Testis (tissue), 3 donors: ENCODE results near the gene CHRNA9. TPM values are rescaled to one million over a fixed set of nuclear protein-coding genes. Genes with fewer than 3 reads are reported as not detected.
A peak's percentile ranks its signal among the peaks of the same experiment; 100 is the strongest.

Experiments
- DNase-seq: peaks from one replicate; pipeline ENCODE4 v3.0.0-alpha.2; 2019
- H3K27ac ChIP-seq, 2 donors: fragments of 200-600 bp; sonication (generic); one replicate each; pipeline ENCODE4 v1.5.1; 2019
- H3K27me3 ChIP-seq: fragments of 200-600 bp; sonication (generic); one replicate; pipeline ENCODE4 v1.5.1; 2019
- H3K36me3 ChIP-seq: fragments of 200-600 bp; sonication (generic); one replicate; pipeline ENCODE4 v1.5.1; 2017; ENCODE audit warnings: low read depth; ENCODE audit errors: missing control alignments
- H3K4me1 ChIP-seq: fragments of 200-600 bp; sonication (generic); one replicate; pipeline ENCODE4 v1.5.1; 2019
- H3K4me3 ChIP-seq, 2 donors: fragments of 200-600 bp; sonication (generic); one replicate each; pipeline ENCODE4 v1.5.1; 2017 to 2019
- H3K9me3 ChIP-seq: fragments of 200-600 bp; sonication (generic); one replicate; pipeline ENCODE4 v1.5.1; 2017
- POLR2A ChIP-seq: fragments of 450-650 bp; IDR thresholded peaks from one replicate; pipeline ENCODE4 v1.6.1; 2017; ENCODE audit warnings: antibody characterized with exemption, mild to moderate bottlenecking, moderate library complexity
- WGBS, 2 donors: methylation state at CpG; one replicate each; pipeline ENCODE4 v1.1.5; 2018; 5-methylcytosine and 5-hydroxymethylcytosine counted together
- intact Hi-C: fragments of 100-400 bp; cut with DNase I; formaldehyde crosslinking; loops from one replicate; pipeline ENCODE4 v1.15.1; 2023; ENCODE audit warnings: low total_unique reads
- polyA plus RNA-seq: library from polyadenylated mRNA; stranded (reverse); fragments of 350-450 nt; fragmentation: Illumina TruSeq; extraction: RNeasy Lipid Tissue Mini Kit (QIAGEN cat#74804); gene quantifications from one replicate; pipeline ENCODE4 v1.2.3, GENCODE V29; 2014; ENCODE audit warnings: low read depth, low replicate concordance; ENCODE audit not compliant: insufficient read depth
- total RNA-seq, 2 donors: library from RNA; depleted of rRNA; stranded (reverse); fragments of >200 nt; gene quantifications; one replicate each; pipeline ENCODE4 v1.2.3, GENCODE V29; 2016
- TF ChIP-seq, protein P1 (sequence below), 3 experiments: fragments of 450-650 bp in 2 of 3; fragments of 200-600 bp in 1 of 3; sonication (generic) in 1 of 3; IDR thresholded peaks; one replicate each; pipeline ENCODE4 v1.5.1; 2016 to 2019; ENCODE audit warnings: antibody characterized with exemption in 3 of 3, mild to moderate bottlenecking in 2 of 3, moderate library complexity in 1 of 3

The CHRNA9 gene
- total and polyA plus RNA-seq, 3 donors from 2014 or later, result 0.13 to 0.50 (median 0.16) TPM

DNA sequence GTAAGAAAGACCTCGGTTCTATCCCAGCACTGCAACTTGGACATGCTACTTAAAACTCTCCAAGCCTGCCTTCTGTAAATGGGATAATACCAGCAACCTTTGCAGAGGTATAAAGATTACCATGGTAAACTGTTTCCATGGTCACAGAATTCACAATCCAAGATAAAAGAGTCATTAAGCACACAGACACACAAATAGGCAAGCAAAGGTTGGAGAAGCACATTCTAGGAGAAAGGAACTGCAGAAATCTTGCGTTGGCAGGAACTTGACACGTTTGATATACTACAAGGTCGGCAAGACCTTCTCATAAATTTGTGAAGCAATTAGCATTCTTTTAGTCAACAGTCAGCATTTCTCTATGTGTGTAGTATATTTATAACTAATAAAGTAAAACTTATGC, 12.3 kb upstream of the CHRNA9 start:
- WGBS, 2 donors, result 35 to 39% methylated on average over 4 of the region's 4 CpGs
- no peaks in the 10 kb centered on the region for H3K4me1 ChIP-seq
- H3K36me3 ChIP-seq, result no peaks in the 10 kb centered on the region
- H3K4me3 ChIP-seq, result no peak overlapping the region
- no peaks in the 10 kb centered on the region for H3K27me3 ChIP-seq
- DNase-seq, result no peak
- TF ChIP-seq POLR2A, result no peak
- TF ChIP-seq, protein P1, sequence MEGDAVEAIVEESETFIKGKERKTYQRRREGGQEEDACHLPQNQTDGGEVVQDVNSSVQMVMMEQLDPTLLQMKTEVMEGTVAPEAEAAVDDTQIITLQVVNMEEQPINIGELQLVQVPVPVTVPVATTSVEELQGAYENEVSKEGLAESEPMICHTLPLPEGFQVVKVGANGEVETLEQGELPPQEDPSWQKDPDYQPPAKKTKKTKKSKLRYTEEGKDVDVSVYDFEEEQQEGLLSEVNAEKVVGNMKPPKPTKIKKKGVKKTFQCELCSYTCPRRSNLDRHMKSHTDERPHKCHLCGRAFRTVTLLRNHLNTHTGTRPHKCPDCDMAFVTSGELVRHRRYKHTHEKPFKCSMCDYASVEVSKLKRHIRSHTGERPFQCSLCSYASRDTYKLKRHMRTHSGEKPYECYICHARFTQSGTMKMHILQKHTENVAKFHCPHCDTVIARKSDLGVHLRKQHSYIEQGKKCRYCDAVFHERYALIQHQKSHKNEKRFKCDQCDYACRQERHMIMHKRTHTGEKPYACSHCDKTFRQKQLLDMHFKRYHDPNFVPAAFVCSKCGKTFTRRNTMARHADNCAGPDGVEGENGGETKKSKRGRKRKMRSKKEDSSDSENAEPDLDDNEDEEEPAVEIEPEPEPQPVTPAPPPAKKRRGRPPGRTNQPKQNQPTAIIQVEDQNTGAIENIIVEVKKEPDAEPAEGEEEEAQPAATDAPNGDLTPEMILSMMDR (IDR thresholded peaks at IDR 0.05), result no peak
- intact Hi-C loops, result no loop called here
- no peak overlapping the region for H3K27ac ChIP-seq
- no peaks in the 10 kb centered on the region for H3K9me3 ChIP-seq

DNA sequence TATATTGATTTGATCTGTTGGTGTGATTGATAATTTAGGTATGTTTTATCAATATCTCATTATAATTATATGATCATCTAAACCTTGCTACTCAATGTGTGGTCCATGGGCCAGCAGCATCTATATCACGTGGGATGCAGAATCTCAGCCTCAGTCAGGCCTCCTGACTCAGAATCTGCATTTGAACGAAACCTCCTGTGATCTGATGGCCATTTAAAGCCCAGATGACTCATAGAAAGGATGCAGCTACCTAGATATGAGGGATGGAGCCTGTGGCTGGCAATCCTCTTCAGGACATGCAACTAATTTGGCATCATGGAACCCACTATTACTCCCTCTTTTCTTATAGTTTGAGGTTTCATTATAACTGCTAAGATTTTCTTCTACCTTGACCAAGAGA, 11.3 kb upstream of the CHRNA9 start:
- no peak for DNase-seq
- H3K9me3 ChIP-seq, result no peaks in the 10 kb centered on the region
- no peak overlapping the region for H3K27ac ChIP-seq
- 86 to 97% methylated on average over 2 of the region's 2 CpGs for WGBS, 2 donors
- TF ChIP-seq POLR2A, result no peak
- TF ChIP-seq, protein P1 (IDR thresholded peaks at IDR 0.05), result no peak
- intact Hi-C loops, result no loop called here
- H3K27me3 ChIP-seq, result no peaks in the 10 kb centered on the region
- no peaks in the 10 kb centered on the region for H3K4me1 ChIP-seq
- no peak overlapping the region for H3K4me3 ChIP-seq
- H3K36me3 ChIP-seq, result no peaks in the 10 kb centered on the region

DNA sequence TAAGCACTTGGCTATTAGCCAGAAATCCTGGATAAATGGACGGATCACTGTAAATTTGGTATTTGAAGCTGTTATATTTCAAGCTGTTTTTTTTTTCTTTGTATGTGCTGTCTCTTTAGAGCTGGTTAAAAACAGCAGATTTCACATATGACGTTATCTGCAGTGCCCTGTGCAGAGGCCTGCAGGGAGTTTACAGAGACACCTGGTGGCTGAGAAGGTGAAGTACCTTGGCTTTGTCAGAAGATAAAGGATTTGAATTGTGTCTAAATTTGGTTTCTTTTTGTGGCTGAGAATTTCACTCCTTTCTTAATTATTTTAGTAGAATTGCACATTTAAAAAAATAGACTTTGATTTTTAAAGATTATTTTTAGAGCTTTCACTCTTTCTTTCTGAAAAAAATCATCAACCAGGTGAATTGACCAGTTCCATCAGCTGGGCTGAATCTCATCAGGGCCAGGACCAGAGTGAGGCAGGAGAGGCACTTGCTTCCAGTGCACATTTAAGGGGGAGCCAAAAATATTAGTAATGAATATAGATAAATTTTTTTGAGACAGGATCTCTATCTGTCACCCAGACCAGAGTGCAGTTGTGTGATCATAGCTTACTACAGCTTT, 9.6 kb upstream of the CHRNA9 start:
- Histone ChIP-seq H3K4me1 (no peaks in the 10 kb centered on the region), H3K4me3 (no peak overlapping the region), H3K9me3 (no peaks in the 10 kb centered on the region), H3K27me3 (no peaks in the 10 kb centered on the region), H3K36me3 (no peaks in the 10 kb centered on the region), H3K27ac (no peak overlapping the region)
- TF ChIP-seq POLR2A, result no peak
- TF ChIP-seq, protein P1 (IDR thresholded peaks at IDR 0.05), result peak; percentile 27 to 64 (median 55)
- intact Hi-C loops, result no loop called here
- 26 to 44% methylated on average over 2 of the region's 2 CpGs for WGBS, 2 donors
- peak; percentile 40 for DNase-seq

DNA sequence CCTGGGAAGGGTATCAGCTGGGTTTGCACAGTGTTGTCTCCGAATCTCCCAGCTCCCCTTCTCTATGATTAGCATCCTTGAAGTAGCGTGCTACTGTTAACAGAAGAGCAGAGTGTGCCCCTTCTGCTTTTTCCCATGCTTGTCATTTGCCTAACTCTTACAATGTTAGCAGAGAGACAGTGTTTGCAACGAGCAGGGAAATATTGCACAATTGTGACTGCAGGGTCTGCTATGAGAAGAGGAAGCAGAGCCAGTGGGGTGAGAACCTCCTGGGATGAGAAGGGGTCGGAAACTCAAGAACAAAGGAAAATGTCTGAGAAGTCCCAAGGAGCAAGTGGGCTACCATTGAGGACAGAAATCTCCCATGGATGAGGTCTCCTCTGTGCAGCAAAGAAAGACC, 7.8 kb upstream of the CHRNA9 start:
- H3K27ac ChIP-seq, result no peak overlapping the region
- intact Hi-C loops, result no loop called here
- H3K27me3 ChIP-seq, result no peaks in the 10 kb centered on the region
- no peaks in the 10 kb centered on the region for H3K36me3 ChIP-seq
- TF ChIP-seq, protein P1 (IDR thresholded peaks at IDR 0.05), result no peak
- no peak for TF ChIP-seq POLR2A
- H3K4me3 ChIP-seq, result no peak overlapping the region
- DNase-seq, result no peak
- 73 to 88% methylated on average over 4 of the region's 4 CpGs for WGBS, 2 donors
- H3K9me3 ChIP-seq, result no peaks in the 10 kb centered on the region
- no peaks in the 10 kb centered on the region for H3K4me1 ChIP-seq

DNA sequence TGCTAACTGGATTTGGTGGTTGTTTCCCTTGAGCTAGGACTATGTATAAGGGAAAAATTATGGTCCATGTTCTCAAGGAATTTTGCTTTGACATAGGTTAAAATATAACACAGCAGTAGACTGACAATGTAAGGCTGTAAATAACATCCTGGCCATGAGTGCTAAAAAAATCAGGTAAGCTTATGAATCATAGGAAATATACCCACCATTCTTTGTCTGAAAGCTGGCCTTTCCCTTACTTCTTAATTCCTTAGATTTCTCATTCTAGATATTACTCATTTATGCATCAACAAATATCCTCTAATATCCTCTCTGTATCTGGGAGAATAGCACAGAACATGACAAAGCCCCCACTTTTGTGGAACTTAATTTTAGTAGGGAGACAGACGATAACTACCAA, 6.8 kb upstream of the CHRNA9 start:
- Histone ChIP-seq H3K27ac (no peak overlapping the region), H3K9me3 (no peaks in the 10 kb centered on the region), H3K27me3 (no peaks in the 10 kb centered on the region), H3K4me1 (no peaks in the 10 kb centered on the region), H3K4me3 (no peak overlapping the region), H3K36me3 (no peaks in the 10 kb centered on the region)
- 96 to 100% methylated on average over 1 of the region's 1 CpG for WGBS, 2 donors
- TF ChIP-seq POLR2A, result no peak
- TF ChIP-seq, protein P1 (IDR thresholded peaks at IDR 0.05), result no peak
- no peak for DNase-seq
- intact Hi-C loops, result no loop called here
